Measurements from ENCODE around the gene CADPS2. TPM values are rescaled to one million over a fixed set of nuclear protein-coding genes. Genes with fewer than 3 reads are reported as not detected.

Gene CADPS2
- total RNA-seq, 1 experiment from 2014 or later: 5.9 TPM

DNA sequence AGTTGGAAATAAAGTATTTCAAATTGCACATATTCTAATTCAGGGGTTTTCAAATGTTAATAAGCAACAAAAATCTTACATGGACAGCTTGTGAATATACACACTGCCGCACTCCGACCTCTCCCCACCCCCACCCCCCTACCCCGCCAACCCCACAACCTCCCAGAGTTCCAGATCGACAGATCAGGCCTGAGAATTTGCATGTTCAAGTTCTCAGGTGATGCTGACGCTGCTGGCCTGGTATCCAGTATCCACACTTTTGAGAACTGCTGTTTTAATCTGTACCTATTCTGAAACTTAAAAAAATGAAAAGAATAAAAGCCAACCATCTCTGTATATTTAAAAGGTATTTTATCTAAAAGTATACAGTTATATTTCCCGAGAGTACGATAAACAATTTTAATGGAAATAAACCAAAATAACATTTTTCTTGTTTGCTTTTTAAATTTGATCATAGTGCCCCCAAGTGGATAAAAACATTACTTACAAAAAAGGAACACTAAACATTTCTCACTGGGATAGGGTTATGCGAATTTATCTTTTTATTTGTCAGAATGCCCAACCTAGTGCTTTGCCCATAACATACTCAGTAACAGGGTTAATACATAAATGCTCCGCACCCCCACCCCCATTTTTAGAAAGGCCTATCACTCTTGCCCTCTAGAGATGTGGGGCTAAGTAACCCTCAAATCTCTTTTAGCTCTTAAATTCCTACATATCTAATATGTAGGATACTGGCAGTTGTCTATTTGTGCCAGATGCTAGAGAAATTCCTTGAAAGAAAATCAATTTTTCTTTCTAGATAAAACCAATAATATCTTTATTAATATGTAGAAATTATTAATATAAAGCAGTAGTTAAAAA lies 353.6 kb downstream of the CADPS2 start:
- no peak for DNase-seq
- no peak overlapping the region for H3K4me3 ChIP-seq (ENCODE audit: insufficient read depth, low read depth, low read length)
- no peaks in the 10 kb centered on the region for H3K27me3 ChIP-seq (ENCODE audit: control insufficient read depth, insufficient read depth, low read length)
- H3K36me3 ChIP-seq (replicated peaks; ENCODE audit: control insufficient read depth, insufficient read depth, low read length): no peaks in the 10 kb centered on the region

DNA sequence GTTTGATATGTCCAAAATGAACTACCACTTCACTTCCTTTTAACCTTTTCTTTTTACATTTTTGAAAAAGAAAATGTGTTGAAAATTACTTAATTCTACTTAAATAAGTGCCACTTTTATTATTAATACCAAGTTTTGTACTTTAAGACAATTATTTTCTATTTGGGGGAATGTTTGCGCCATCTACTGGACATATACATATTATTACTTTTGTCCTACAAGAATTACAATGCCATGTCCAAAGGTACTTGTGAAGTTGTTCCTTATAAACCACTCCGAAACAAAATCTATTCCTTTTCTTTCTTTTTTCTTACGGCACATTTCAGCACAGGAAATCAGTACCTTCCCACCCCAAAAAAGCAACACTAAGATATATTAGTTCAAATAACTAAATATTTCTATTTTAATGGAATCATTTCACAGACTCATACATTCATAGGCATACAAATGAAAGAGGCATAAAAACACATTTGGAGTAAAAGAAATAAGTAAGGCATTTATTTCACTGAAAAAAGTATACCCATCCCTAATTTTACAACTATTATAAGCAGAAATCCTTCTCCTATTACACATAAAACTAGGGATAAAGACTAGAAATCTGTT lies 357.3 kb downstream of the CADPS2 start:
- Histone ChIP-seq H3K27me3 (ENCODE audit: control insufficient read depth, insufficient read depth, low read length) (no peaks in the 10 kb centered on the region), H3K36me3 (replicated peaks; ENCODE audit: control insufficient read depth, insufficient read depth, low read length) (no peaks in the 10 kb centered on the region), H3K4me3 (ENCODE audit: insufficient read depth, low read depth, low read length) (no peak overlapping the region)
- DNase-seq: no peak

DNA sequence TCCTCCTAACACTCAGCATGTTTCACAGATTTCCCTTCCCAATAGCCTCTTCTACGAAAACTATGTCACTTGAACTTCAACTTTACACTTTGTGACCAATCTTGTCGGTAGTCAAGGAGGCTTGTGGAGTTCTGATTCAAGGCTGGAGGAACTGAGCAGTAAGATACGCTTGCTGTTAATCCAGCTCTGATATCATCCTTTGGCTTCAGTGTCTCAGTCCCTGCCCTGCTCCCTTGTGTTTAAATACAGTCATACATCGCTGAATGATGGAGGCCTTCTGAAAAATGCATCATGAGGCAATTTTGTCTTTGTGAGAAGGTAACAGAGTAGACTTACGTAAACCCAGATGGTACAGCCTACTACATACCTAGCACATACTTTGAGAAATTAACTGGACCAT lies 360.9 kb downstream of the CADPS2 start:
- Histone ChIP-seq H3K4me3 (ENCODE audit: insufficient read depth, low read depth, low read length) (no peak overlapping the region), H3K36me3 (replicated peaks; ENCODE audit: control insufficient read depth, insufficient read depth, low read length) (no peaks in the 10 kb centered on the region), H3K27me3 (ENCODE audit: control insufficient read depth, insufficient read depth, low read length) (no peaks in the 10 kb centered on the region)
- DNase-seq: no peak

DNA sequence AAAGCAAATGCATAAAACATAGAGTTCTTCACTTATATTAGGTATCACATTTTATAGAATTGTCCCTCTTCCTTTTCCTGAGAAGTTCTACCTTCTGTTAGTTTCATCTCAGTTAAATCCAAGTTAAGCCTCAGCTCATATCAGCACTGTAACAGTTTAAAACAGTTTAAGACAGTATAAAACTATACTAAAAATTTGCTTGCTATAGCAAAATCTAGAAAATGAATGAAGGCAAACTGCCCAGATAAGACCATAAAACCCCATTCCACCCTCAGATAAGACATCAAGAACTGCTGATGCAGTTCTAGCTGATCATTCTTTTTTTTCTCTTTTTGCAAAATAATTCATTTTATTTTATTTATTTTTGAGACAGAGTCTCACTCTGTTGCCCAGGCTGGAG lies 364.5 kb downstream of the CADPS2 start:
- H3K36me3 ChIP-seq (replicated peaks; ENCODE audit: control insufficient read depth, insufficient read depth, low read length): no peaks in the 10 kb centered on the region
- no peak overlapping the region for H3K4me3 ChIP-seq (ENCODE audit: insufficient read depth, low read depth, low read length)
- H3K27me3 ChIP-seq (ENCODE audit: control insufficient read depth, insufficient read depth, low read length): no peaks in the 10 kb centered on the region
- no peak for DNase-seq

DNA sequence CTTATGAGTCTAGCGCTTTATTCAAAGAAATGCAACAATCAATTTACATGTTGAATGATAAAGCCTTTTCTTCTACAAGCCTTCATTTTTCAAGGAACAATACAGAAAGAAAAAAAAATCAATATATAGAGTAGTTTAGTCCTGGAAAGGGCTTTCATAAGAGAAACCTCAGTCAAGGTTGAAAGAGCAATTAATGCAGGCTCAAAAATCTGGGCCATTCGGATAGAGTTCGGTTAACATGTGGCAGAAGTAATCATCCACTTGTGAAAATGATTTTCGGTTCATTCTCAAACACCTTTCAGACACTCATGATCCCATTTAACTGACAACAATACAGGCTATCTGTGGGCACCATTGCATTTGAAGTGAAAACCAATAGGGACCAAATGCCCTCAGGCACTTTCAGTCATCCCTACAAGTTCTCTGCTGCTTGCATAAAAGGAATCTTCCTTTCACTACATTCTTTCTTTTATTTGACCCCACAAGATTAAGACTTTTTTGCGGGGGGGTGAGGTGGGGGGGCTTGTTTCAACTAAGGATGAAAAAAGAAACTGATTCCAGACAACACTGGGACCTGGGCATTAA lies 365.2 kb downstream of the CADPS2 start:
- DNase-seq: no peak
- no peaks in the 10 kb centered on the region for H3K36me3 ChIP-seq (replicated peaks; ENCODE audit: control insufficient read depth, insufficient read depth, low read length)
- H3K27me3 ChIP-seq (ENCODE audit: control insufficient read depth, insufficient read depth, low read length): no peaks in the 10 kb centered on the region
- no peak overlapping the region for H3K4me3 ChIP-seq (ENCODE audit: insufficient read depth, low read depth, low read length)

DNA sequence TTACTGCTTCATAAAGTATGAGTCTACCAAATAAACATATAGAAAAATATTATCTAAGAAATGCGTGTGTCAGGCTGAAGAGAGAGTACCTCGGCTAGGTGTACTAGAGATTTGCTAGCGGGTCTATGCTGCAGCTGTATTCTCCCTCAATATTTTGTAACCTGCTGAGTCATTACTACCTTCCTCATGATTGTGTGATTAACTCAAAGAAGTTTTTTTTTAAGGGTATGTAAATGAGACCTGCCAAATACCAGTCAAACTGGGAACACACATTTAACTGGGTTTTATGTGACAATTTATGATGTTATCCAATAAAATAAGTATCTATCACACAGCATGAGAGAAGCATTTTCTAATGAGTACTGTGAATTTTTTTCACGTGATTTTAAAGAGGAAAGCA lies 367.8 kb downstream of the CADPS2 start:
- no peak for DNase-seq
- Histone ChIP-seq H3K36me3 (replicated peaks; ENCODE audit: control insufficient read depth, insufficient read depth, low read length) (no peaks in the 10 kb centered on the region), H3K4me3 (ENCODE audit: insufficient read depth, low read depth, low read length) (no peak overlapping the region), H3K27me3 (ENCODE audit: control insufficient read depth, insufficient read depth, low read length) (no peaks in the 10 kb centered on the region)

DNA sequence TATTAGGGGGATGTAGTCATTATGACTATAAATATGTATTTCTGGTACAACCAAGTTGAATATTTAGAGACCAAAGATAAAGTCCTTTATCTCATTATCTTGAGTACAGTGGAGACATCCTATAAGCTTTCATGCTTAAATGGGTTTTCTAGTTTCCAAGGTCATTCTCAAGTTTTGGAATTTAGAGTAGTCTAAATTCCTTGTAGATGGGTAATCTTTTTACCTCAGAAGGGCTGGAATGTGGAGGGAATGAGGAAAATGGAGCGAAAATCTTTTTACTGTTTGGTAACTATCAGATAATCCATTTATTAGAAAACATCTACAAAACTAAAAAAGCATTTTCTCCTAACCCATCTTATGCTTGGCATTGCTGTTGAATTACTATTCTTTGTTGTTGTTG lies 368.7 kb downstream of the CADPS2 start:
- DNase-seq: no peak
- no peaks in the 10 kb centered on the region for H3K27me3 ChIP-seq (ENCODE audit: control insufficient read depth, insufficient read depth, low read length)
- no peaks in the 10 kb centered on the region for H3K36me3 ChIP-seq (replicated peaks; ENCODE audit: control insufficient read depth, insufficient read depth, low read length)
- no peak overlapping the region for H3K4me3 ChIP-seq (ENCODE audit: insufficient read depth, low read depth, low read length)

DNA sequence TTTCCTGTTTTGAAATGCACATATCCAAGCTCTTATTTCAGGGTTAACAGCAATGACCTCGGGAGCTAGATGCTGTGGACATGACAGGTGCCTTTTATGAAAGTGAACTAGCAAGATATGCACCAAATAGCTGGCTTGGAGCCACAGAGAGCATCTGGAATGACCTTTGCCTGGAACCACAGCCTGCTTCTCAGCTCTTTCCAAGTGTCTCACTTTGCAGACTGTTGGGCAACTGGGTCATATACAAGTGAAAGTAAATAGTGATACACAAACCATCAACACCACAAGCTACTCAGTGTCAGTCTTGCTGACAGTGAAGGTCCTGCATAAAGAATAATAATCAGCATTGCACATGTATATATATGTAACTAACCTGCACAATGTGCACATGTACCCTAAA lies 370.9 kb downstream of the CADPS2 start:
- Histone ChIP-seq H3K4me3 (ENCODE audit: insufficient read depth, low read depth, low read length) (no peak overlapping the region), H3K36me3 (replicated peaks; ENCODE audit: control insufficient read depth, insufficient read depth, low read length) (no peaks in the 10 kb centered on the region), H3K27me3 (ENCODE audit: control insufficient read depth, insufficient read depth, low read length) (no peaks in the 10 kb centered on the region)
- no peak for DNase-seq

DNA sequence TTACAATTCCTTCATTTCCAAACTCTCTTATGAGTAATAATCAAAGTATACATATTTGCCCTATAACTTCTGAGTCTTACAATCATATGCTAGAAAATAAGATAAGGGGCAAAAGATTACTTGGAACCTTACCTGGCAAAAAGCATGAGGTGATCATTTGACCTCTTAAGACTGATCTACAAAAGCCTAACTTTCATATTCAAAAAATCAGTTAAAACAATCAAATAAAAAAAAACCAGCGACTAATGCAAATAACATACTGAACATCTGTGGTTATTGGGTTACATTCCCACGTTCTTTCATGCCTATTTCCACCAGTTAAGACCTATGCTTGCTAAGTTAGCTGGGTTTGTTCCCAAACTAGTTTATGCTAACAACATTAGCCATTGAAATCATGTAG lies 375.0 kb downstream of the CADPS2 start:
- DNase-seq: no peak
- Histone ChIP-seq H3K4me3 (ENCODE audit: insufficient read depth, low read depth, low read length) (no peak overlapping the region), H3K36me3 (replicated peaks; ENCODE audit: control insufficient read depth, insufficient read depth, low read length) (no peaks in the 10 kb centered on the region), H3K27me3 (ENCODE audit: control insufficient read depth, insufficient read depth, low read length) (no peaks in the 10 kb centered on the region)

DNA sequence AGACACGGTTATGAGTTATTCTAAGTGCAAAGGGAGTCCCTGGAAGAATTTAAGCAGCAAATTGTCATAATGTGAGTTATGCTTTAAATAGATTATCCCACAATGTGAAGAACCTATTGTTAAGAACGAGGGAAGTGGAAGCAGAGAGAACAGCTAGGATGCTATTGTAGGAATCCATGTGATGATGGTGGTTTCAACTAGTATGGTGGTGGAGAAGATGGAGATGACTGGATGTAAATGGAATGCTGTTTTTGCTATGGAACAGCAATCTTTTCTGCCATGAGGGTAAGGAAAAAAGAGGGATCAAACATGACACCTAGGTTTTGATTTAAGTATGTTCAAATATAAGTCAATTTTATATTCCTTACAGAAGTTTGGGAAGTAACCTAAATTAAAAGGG lies 378.7 kb downstream of the CADPS2 start:
- no peaks in the 10 kb centered on the region for H3K27me3 ChIP-seq (ENCODE audit: control insufficient read depth, insufficient read depth, low read length)

DNA sequence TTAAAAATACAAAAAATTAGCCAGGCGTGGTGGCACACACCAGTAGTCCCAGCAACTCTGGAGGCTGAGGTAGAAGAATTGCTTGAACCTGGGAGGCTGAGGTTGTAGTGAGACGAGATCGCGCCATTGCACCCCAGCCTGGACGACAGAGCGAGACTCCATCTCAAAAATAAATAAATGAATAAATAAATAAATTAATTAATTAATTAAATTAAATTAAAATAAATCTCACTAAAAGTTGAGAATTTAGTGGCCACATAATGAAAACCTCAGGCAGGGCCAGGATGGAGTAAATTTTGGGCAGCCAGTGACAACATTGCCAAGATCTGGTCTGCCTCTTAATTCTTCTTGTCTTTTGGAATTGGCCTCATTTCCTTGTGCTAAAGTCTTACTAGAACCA lies 394.3 kb downstream of the CADPS2 start:
- Histone ChIP-seq H3K4me3 (ENCODE audit: insufficient read depth, low read depth, low read length) (no peak overlapping the region), H3K36me3 (replicated peaks; ENCODE audit: control insufficient read depth, insufficient read depth, low read length) (no peaks in the 10 kb centered on the region), H3K27me3 (ENCODE audit: control insufficient read depth, insufficient read depth, low read length) (no peaks in the 10 kb centered on the region)
- DNase-seq: no peak

More for the DNA sequence above, 378.7 kb downstream of the CADPS2 start:
- DNase-seq: no peak
- no peaks in the 10 kb centered on the region for H3K36me3 ChIP-seq (replicated peaks; ENCODE audit: control insufficient read depth, insufficient read depth, low read length)
- no peak overlapping the region for H3K4me3 ChIP-seq (ENCODE audit: insufficient read depth, low read depth, low read length)

DNA sequence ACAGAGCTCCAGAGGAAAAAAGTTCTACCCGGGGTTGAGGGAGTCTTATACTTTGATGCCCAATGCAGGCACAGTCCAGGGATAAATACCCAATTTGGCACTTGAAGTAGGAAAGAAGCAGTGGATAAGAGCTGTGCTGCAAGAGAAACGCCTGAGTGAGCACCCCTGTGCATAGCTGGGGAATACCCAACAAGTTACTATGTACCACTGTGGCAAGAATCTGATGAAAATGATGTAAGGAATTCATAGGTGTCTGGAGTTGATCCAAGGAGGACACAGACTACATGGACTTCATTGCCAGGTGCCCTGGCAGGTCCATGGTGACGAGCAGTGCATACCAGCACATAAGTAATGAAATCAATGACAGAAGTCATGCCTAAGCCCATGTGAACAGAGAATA lies 398.0 kb downstream of the CADPS2 start:
- H3K36me3 ChIP-seq (replicated peaks; ENCODE audit: control insufficient read depth, insufficient read depth, low read length): no peaks in the 10 kb centered on the region
- no peak overlapping the region for H3K4me3 ChIP-seq (ENCODE audit: insufficient read depth, low read depth, low read length)
- H3K27me3 ChIP-seq (ENCODE audit: control insufficient read depth, insufficient read depth, low read length): no peaks in the 10 kb centered on the region
- DNase-seq: no peak

DNA sequence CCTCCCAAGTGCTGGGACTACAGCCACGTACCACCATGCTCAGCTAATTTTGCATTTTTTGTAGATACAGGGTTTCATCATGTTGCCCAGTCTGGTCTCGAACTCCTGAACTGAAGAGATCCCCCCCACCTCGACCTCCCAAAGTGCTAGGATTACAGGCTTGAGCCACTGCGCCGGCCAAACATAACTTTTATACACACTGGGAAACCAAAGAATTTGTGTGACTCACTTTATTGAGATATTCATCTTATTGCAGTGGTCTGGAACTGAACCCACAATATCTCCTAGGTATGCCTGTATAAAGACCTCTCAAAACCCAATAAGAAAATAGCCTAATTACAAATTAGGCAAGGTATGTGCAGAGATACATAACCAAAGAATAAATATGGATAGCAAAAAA lies 399.1 kb downstream of the CADPS2 start:
- DNase-seq: no peak
- H3K36me3 ChIP-seq (replicated peaks; ENCODE audit: control insufficient read depth, insufficient read depth, low read length): no peaks in the 10 kb centered on the region
- no peaks in the 10 kb centered on the region for H3K27me3 ChIP-seq (ENCODE audit: control insufficient read depth, insufficient read depth, low read length)
- no peak overlapping the region for H3K4me3 ChIP-seq (ENCODE audit: insufficient read depth, low read depth, low read length)

DNA sequence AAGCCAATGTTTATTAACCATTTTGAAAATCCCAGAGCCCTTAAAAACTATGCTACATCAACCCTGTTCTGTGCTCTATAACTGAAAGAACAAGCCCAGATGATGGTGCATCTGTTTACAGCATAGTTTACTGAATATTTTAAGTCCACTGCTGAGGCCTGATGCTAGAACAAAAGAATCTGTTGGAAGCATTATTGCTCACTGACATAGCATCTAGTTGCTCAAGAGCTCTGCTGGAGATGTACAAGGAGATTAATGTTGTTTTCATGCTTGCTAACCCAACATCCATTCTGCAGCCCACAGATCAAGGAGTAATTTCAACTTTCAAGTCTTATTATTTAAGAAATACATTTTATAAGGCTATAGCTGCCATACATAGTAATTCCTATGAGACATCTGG lies 400.4 kb downstream of the CADPS2 start:
- DNase-seq: no peak
- Histone ChIP-seq H3K27me3 (ENCODE audit: control insufficient read depth, insufficient read depth, low read length) (no peaks in the 10 kb centered on the region), H3K36me3 (replicated peaks; ENCODE audit: control insufficient read depth, insufficient read depth, low read length) (no peaks in the 10 kb centered on the region), H3K4me3 (ENCODE audit: insufficient read depth, low read depth, low read length) (no peak overlapping the region)

DNA sequence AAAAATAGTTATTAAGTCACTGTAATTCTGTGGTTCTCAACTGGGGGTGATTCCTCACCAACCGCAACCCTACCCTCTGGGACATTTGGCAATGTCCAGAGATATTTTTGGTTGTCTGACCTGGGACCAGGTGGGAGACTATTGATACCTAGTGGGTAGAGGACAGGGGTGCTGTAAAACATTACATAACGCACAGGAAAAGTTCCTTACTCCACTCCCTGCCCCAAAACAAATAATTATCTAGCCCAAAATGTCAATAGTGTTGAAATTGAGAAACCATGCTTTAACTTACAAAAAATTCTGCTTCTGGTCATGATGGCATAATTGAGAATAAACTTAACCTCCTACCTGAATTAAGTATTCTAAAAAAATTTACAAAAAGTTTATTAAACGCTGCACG lies 404.0 kb downstream of the CADPS2 start:
- Histone ChIP-seq H3K4me3 (ENCODE audit: insufficient read depth, low read depth, low read length) (no peak overlapping the region), H3K27me3 (ENCODE audit: control insufficient read depth, insufficient read depth, low read length) (no peaks in the 10 kb centered on the region), H3K36me3 (replicated peaks; ENCODE audit: control insufficient read depth, insufficient read depth, low read length) (no peaks in the 10 kb centered on the region)
- DNase-seq: no peak

Measured in H7 (cell line).